HEK293 (cell line): Measurements from ENCODE around the gene PES1.

Experiments used
- CTCF ChIA-PET: fragments of 350-600 bp; formaldehyde crosslinking; extraction: SDS; loops from one replicate; lab custom pipeline; 2021; ENCODE audit warnings: antibody characterized with exemption; lab: Yijun Ruan, JAX
- POLR2A ChIA-PET: fragments of 300-600 bp; formaldehyde crosslinking; extraction: SDS; loops from one replicate; lab custom pipeline; 2020; ENCODE audit warnings: antibody characterized with exemption, inconsistent platforms; lab: Yijun Ruan, JAX
- H3K27ac ChIP-seq: fragments of 200-500 bp; sonication (Bioruptor generic); 2 replicates; pipeline ENCODE4 v1.5.1; 2014; ENCODE audit warnings: low read depth, low read length, control low read depth, inconsistent platforms; ENCODE audit errors: extremely low read depth
- H3K36me3 ChIP-seq, 2 experiments: fragments of 200-500 bp in 1 of 2; sonication (Bioruptor generic) in 1 of 2; 1 replicate in 1 of 2; 2 replicates in 1 of 2; pipeline ENCODE4 v1.5.1; 2014 to 2017; ENCODE audit warnings: inconsistent platforms in 2 of 2, low read length in 2 of 2; ENCODE audit not compliant: control insufficient read depth in 2 of 2, insufficient read depth in 1 of 2
- H3K4me1 ChIP-seq: fragments of 200-500 bp; sonication (Bioruptor generic); 2 replicates; pipeline ENCODE4 v1.5.1; 2014; ENCODE audit warnings: mild to moderate bottlenecking, low read length, inconsistent platforms; ENCODE audit not compliant: control insufficient read depth, insufficient read depth
- H3K4me3 ChIP-seq: 2 replicates; pipeline ENCODE4 v1.5.1; 2011; ENCODE audit warnings: low read depth, mild to moderate bottlenecking, control low read depth, low read length, moderate library complexity
- H3K9me3 ChIP-seq: fragments of 200-500 bp; sonication (Bioruptor generic); 2 replicates; pipeline ENCODE4 v1.5.1; 2014; ENCODE audit warnings: low read depth, low read length, inconsistent platforms; ENCODE audit not compliant: control insufficient read depth, insufficient read depth
- HOXA7 ChIP-seq: sonication (generic); formaldehyde crosslinking; IDR thresholded peaks from 2 replicates; pipeline ENCODE4 v1.8.1; 2022; ENCODE audit warnings: missing genetic modification reagents, borderline replicate concordance
- IKZF3 ChIP-seq: fragments of 450-650 bp; IDR thresholded peaks from 2 replicates; pipeline ENCODE4 v1.5.0; 2018; ENCODE audit warnings: missing biosample characterization, mild to moderate bottlenecking, missing genetic modification characterization, moderate library complexity
- INSM2 ChIP-seq: fragments of 450-650 bp; formaldehyde crosslinking; IDR thresholded peaks from 2 replicates; pipeline ENCODE4 v1.5.1; 2016; ENCODE audit warnings: missing biosample characterization, missing genetic modification characterization
- PRDM2 ChIP-seq: fragments of 450-650 bp; formaldehyde crosslinking; IDR thresholded peaks from 2 replicates; pipeline ENCODE4 v1.5.1; 2016; ENCODE audit warnings: missing biosample characterization, missing genetic modification characterization, borderline replicate concordance
- SALL2 ChIP-seq: fragments of 450-650 bp; formaldehyde crosslinking; IDR thresholded peaks from 2 replicates; pipeline ENCODE4 v1.5.0; 2017; ENCODE audit warnings: missing biosample characterization, mild to moderate bottlenecking, missing genetic modification characterization, borderline replicate concordance
- ZBTB6 ChIP-seq: fragments of 450-650 bp; formaldehyde crosslinking; IDR thresholded peaks from 2 replicates; pipeline ENCODE4 v1.5.1; 2017; ENCODE audit warnings: missing biosample characterization, missing genetic modification characterization
- ZIC2 ChIP-seq: fragments of 450-650 bp; formaldehyde crosslinking; IDR thresholded peaks from 2 replicates; pipeline ENCODE4 v1.5.1; 2016; ENCODE audit warnings: missing biosample characterization, missing genetic modification characterization
- ZNF174 ChIP-seq: fragments of 450-650 bp; formaldehyde crosslinking; IDR thresholded peaks from 2 replicates; pipeline ENCODE4 v1.5.0; 2017; ENCODE audit warnings: missing biosample characterization, mild to moderate bottlenecking, missing genetic modification characterization
- ZNF341 ChIP-seq: fragments of 450-650 bp; formaldehyde crosslinking; IDR thresholded peaks from 2 replicates; pipeline ENCODE4; 2016; ENCODE audit warnings: low read depth, missing biosample characterization, missing genetic modification characterization
- ZNF362 ChIP-seq: fragments of 450-650 bp; formaldehyde crosslinking; IDR thresholded peaks from 2 replicates; pipeline ENCODE4 v1.5.1; 2016; ENCODE audit warnings: missing biosample characterization, missing genetic modification characterization
- ZNF394 ChIP-seq: fragments of 450-650 bp; formaldehyde crosslinking; IDR thresholded peaks from 2 replicates; pipeline ENCODE4 v1.5.1; 2016; ENCODE audit warnings: missing biosample characterization, missing genetic modification characterization, mild to moderate bottlenecking, moderate library complexity, borderline replicate concordance
- ZNF426 ChIP-seq: fragments of 450-650 bp; formaldehyde crosslinking; IDR thresholded peaks from 2 replicates; pipeline ENCODE4 v1.5.1; 2017; ENCODE audit warnings: missing biosample characterization, missing genetic modification characterization, mild to moderate bottlenecking, inconsistent platforms, moderate library complexity
- TF ChIP-seq, protein P1 (sequence below): fragments of 450-650 bp; formaldehyde crosslinking; IDR thresholded peaks from 2 replicates; pipeline ENCODE4 v1.5.1; 2016; ENCODE audit warnings: missing biosample characterization, missing genetic modification characterization
- TF ChIP-seq, protein P2 (sequence below): fragments of 450-650 bp; formaldehyde crosslinking; optimal IDR thresholded peaks from 2 replicates; pipeline ENCODE3; 2016; ENCODE audit warnings: missing biosample characterization, mild to moderate bottlenecking, missing genetic modification characterization

Gene PES1

GRCh38 chr22:30602049-30602448 is 10.3 kb upstream of the PES1 start (continued):
- TF ChIP-seq PRDM2 (tag by site-specific recombination): no peak
- TF ChIP-seq HOXA7: no peak
- no peak for TF ChIP-seq SALL2 (tag by site-specific recombination)
- TF ChIP-seq ZNF174 (tag by site-specific recombination): no peak
- TF ChIP-seq ZBTB6 (tag by site-specific recombination): no peak
- no peak for TF ChIP-seq ZNF426 (tag by site-specific recombination)
- TF ChIP-seq ZIC2 (tag by site-specific recombination): no peak
- TF ChIP-seq, protein P1, sequence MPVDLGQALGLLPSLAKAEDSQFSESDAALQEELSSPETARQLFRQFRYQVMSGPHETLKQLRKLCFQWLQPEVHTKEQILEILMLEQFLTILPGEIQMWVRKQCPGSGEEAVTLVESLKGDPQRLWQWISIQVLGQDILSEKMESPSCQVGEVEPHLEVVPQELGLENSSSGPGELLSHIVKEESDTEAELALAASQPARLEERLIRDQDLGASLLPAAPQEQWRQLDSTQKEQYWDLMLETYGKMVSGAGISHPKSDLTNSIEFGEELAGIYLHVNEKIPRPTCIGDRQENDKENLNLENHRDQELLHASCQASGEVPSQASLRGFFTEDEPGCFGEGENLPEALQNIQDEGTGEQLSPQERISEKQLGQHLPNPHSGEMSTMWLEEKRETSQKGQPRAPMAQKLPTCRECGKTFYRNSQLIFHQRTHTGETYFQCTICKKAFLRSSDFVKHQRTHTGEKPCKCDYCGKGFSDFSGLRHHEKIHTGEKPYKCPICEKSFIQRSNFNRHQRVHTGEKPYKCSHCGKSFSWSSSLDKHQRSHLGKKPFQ (tag by site-specific recombination): 0 out of 2 replicates have a peak, but pooled peaks have one; percentile 29
- TF ChIP-seq ZNF341 (tag by site-specific recombination): peak; percentile 58; the same call in 1 of the 2 replicates

GRCh38 chr22:30601464-30601863 is 9.8 kb upstream of the PES1 start:
- Histone ChIP-seq H3K27ac (no peak overlapping the region), H3K4me1 (no peaks in the 10 kb centered on the region), H3K36me3 (no peaks in the 10 kb centered on the region), H3K4me3 (no peak overlapping the region), H3K9me3 (no peaks in the 10 kb centered on the region)
- POLR2A ChIA-PET: interaction anchor here (0.6 kb wide), 1 partner anchor 40 kb away, joined by 10 read pairs; no protein-coding TSS in a partner anchor
- CTCF ChIA-PET: interaction anchor here (0.8 to 1.7 kb wide), 7 partner anchors 8 to 211 kb away, joined by 3 to 12 read pairs (median 7); no protein-coding TSS in a partner anchor
- TF ChIP-seq IKZF3 (tag by site-specific recombination) (no peak), ZIC2 (tag by site-specific recombination) (no peak)
- TF ChIP-seq, protein P2, sequence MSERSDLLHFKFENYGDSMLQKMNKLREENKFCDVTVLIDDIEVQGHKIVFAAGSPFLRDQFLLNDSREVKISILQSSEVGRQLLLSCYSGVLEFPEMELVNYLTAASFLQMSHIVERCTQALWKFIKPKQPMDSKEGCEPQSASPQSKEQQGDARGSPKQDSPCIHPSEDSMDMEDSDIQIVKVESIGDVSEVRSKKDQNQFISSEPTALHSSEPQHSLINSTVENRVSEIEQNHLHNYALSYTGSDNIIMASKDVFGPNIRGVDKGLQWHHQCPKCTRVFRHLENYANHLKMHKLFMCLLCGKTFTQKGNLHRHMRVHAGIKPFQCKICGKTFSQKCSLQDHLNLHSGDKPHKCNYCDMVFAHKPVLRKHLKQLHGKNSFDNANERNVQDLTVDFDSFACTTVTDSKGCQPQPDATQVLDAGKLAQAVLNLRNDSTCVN (tag by site-specific recombination): no peak

GRCh38 chr22:30600921-30601320 is 9.2 kb upstream of the PES1 start:
- TF ChIP-seq ZNF362 (tag by site-specific recombination) (no peak), ZNF394 (tag by site-specific recombination) (no peak), INSM2 (tag by site-specific recombination) (no peak)
- H3K9me3 ChIP-seq: no peaks in the 10 kb centered on the region
- no peaks in the 10 kb centered on the region for H3K4me1 ChIP-seq
- ChIA-PET CTCF (interaction anchor here (0.6 to 1.7 kb wide), 8 partner anchors 9 to 736 kb away, joined by 3 to 7 read pairs (median 5); no protein-coding TSS in a partner anchor), POLR2A (no interaction called here)
- H3K27ac ChIP-seq: no peak overlapping the region
- H3K36me3 ChIP-seq: no peaks in the 10 kb centered on the region
- H3K4me3 ChIP-seq: no peak overlapping the region
